GM08714 (cell line): ENCODE results near the gene IGFALS.

Experiments used
- H3K4me3 ChIP-seq: fragments of 200-500 bp; sonication (Bioruptor generic); 2 replicates; pipeline ENCODE4 v1.5.1; 2014; ENCODE audit warnings: mild to moderate bottlenecking, low read length, inconsistent platforms
- ZNF274 ChIP-seq: IDR thresholded peaks from 2 replicates; pipeline ENCODE4 v1.6.1; 2012; ENCODE audit warnings: mild to moderate bottlenecking, low read depth, low read length

IGFALS gene

GRCh38 chr16:1762879-1763520, 30.5 kb downstream of the IGFALS start:
- no peak for TF ChIP-seq ZNF274
- no peak overlapping the region for H3K4me3 ChIP-seq

- TF ChIP-seq ZNF274 = no peak
- no peak overlapping the region for H3K4me3 ChIP-seq
Observed at GRCh38 chr16:1762196-1762878, 31.2 kb downstream of the IGFALS start.

- TF ChIP-seq ZNF274 = no peak
- H3K4me3 ChIP-seq = no peak overlapping the region
Observed at GRCh38 chr16:1761751-1762150, 31.8 kb downstream of the IGFALS start.

GRCh38 chr16:1760911-1761310, 32.6 kb downstream of the IGFALS start:
- no peak overlapping the region for H3K4me3 ChIP-seq

GRCh38 chr16:1759511-1759910, 34.0 kb downstream of the IGFALS start:
- TF ChIP-seq ZNF274 = no peak
- no peak overlapping the region for H3K4me3 ChIP-seq

More at GRCh38 chr16:1760911-1761310, 32.6 kb downstream of the IGFALS start:
- no peak for TF ChIP-seq ZNF274

- no peak overlapping the region for H3K4me3 ChIP-seq
- no peak for TF ChIP-seq ZNF274
Observed at GRCh38 chr16:1758923-1759322, 34.6 kb downstream of the IGFALS start.

- TF ChIP-seq ZNF274 = no peak
- no peak overlapping the region for H3K4me3 ChIP-seq
Observed at GRCh38 chr16:1757714-1758461, 35.6 kb downstream of the IGFALS start.

GRCh38 chr16:1754204-1754603, 39.3 kb downstream of the IGFALS start:
- H3K4me3 ChIP-seq = no peak overlapping the region
- TF ChIP-seq ZNF274 = no peak

GRCh38 chr16:1752853-1753252, 40.7 kb downstream of the IGFALS start:
- TF ChIP-seq ZNF274 = no peak
- H3K4me3 ChIP-seq = no peak overlapping the region

- no peak for TF ChIP-seq ZNF274
Observed at GRCh38 chr16:1751946-1752345, 41.6 kb downstream of the IGFALS start.

GRCh38 chr16:1749152-1750117, 44.1 kb downstream of the IGFALS start:
- H3K4me3 ChIP-seq = no peak overlapping the region
- no peak for TF ChIP-seq ZNF274

More at GRCh38 chr16:1751946-1752345, 41.6 kb downstream of the IGFALS start:
- H3K4me3 ChIP-seq = no peak overlapping the region

GRCh38 chr16:1747934-1748333, 45.6 kb downstream of the IGFALS start:
- no peak for TF ChIP-seq ZNF274
- H3K4me3 ChIP-seq = no peak overlapping the region

GRCh38 chr16:1746693-1747195, 46.8 kb downstream of the IGFALS start:
- no peak for TF ChIP-seq ZNF274
- no peak overlapping the region for H3K4me3 ChIP-seq
